Liver (tissue), 9 donors: ENCODE data around the gene ZNF836. TPM values are rescaled to one million over a fixed set of nuclear protein-coding genes. Genes with fewer than 3 reads are reported as not detected.

Experiments
- DNase-seq: peaks from one replicate; pipeline ENCODE4 v3.0.0-alpha.2; 2017; ENCODE audit warnings: low spot score
- H3K27ac ChIP-seq, 2 donors: one replicate each; pipeline ENCODE4 v1.7.0; 2013; ENCODE audit warnings: inconsistent platforms in 2 of 2, low read length in 2 of 2, control low read depth in 1 of 2, low read depth in 1 of 2, mild to moderate bottlenecking in 1 of 2
- H3K27me3 ChIP-seq, 4 donors: one replicate each; pipeline versions ENCODE4 v1.6.1 to v1.7.0; 2013; ENCODE audit warnings: low read length in 3 of 4, inconsistent platforms in 1 of 4, mild to moderate bottlenecking in 1 of 4, moderate library complexity in 1 of 4; ENCODE audit not compliant: control insufficient read depth in 4 of 4, insufficient read depth in 4 of 4
- H3K36me3 ChIP-seq, 4 donors: one replicate each; pipeline versions ENCODE4 v1.6.1 to v1.7.0; 2013; ENCODE audit warnings: low read length in 3 of 4, mild to moderate bottlenecking in 3 of 4, low read depth in 1 of 4, moderate library complexity in 1 of 4; ENCODE audit not compliant: control insufficient read depth in 4 of 4, insufficient read depth in 3 of 4
- H3K4me1 ChIP-seq, 4 donors: one replicate each; pipeline versions ENCODE4 v1.6.1 to v1.7.0; 2013; ENCODE audit warnings: low read length in 3 of 4, mild to moderate bottlenecking in 3 of 4, moderate library complexity in 1 of 4; ENCODE audit not compliant: control insufficient read depth in 4 of 4, insufficient read depth in 4 of 4
- H3K4me3 ChIP-seq, 3 donors: one replicate each; pipeline versions ENCODE4 v1.6.1 to v1.7.0; 2013; ENCODE audit warnings: low read length in 3 of 3, control low read depth in 1 of 3, low read depth in 1 of 3, mild to moderate bottlenecking in 1 of 3
- H3K9ac ChIP-seq, 2 donors: one replicate each; pipeline ENCODE4 v1.7.0; 2013; ENCODE audit warnings: low read length in 2 of 2, mild to moderate bottlenecking in 2 of 2, moderate library complexity in 2 of 2, control low read depth in 1 of 2, low read depth in 1 of 2
- H3K9me3 ChIP-seq, 4 donors: one replicate each; pipeline versions ENCODE4 v1.6.1 to v1.7.0; 2013; ENCODE audit warnings: low read length in 3 of 4; ENCODE audit not compliant: control insufficient read depth in 4 of 4
- EGR1 ChIP-seq, 2 donors: IDR thresholded peaks; 2 replicates each; pipeline ENCODE4 v1.6.1; 2016 to 2018; ENCODE audit warnings: antibody characterized with exemption in 2 of 2, low read depth in 2 of 2
- FOXA1 ChIP-seq: IDR thresholded peaks from 2 replicates; pipeline ENCODE4 v1.6.1; 2016; ENCODE audit warnings: antibody characterized with exemption
- FOXA2 ChIP-seq: IDR thresholded peaks from 2 replicates; pipeline ENCODE4 v1.6.1; 2016; ENCODE audit warnings: antibody characterized with exemption
- GABPA ChIP-seq, 2 donors: IDR thresholded peaks in 1 of 2; conservative IDR thresholded peaks in 1 of 2; 2 replicates each; pipeline ENCODE4 v1.6.1; 2016; ENCODE audit warnings: antibody characterized with exemption in 2 of 2, mild to moderate bottlenecking in 1 of 2, moderate library complexity in 1 of 2
- JUND ChIP-seq, 2 donors: IDR thresholded peaks; 2 replicates each; pipeline ENCODE4 v1.6.1; 2016; ENCODE audit warnings: antibody characterized with exemption in 2 of 2
- NR2F2 ChIP-seq: IDR thresholded peaks from 2 replicates; pipeline ENCODE4 v1.6.1; 2016; ENCODE audit warnings: antibody characterized with exemption
- RAD21 ChIP-seq, 2 donors: IDR thresholded peaks; 2 replicates each; pipeline ENCODE4 v1.6.1; 2016; ENCODE audit warnings: antibody characterized with exemption in 2 of 2, mild to moderate bottlenecking in 2 of 2
- RXRA ChIP-seq, 2 donors: IDR thresholded peaks; 2 replicates each; pipeline ENCODE4 v1.6.1; 2017 to 2018; ENCODE audit warnings: antibody characterized with exemption in 2 of 2, mild to moderate bottlenecking in 1 of 2
- SP1 ChIP-seq: IDR thresholded peaks from 2 replicates; pipeline ENCODE4 v1.6.1; 2018; ENCODE audit warnings: antibody characterized with exemption, mild to moderate bottlenecking
- TAF1 ChIP-seq: conservative IDR thresholded peaks from 2 replicates; pipeline ENCODE4 v1.6.1; 2016; ENCODE audit warnings: antibody characterized with exemption, mild to moderate bottlenecking
- YY1 ChIP-seq: IDR thresholded peaks from 2 replicates; pipeline ENCODE4 v1.6.1; 2016; ENCODE audit warnings: antibody characterized with exemption, mild to moderate bottlenecking
- WGBS: extraction: QIAGEN DNeasy Blood & Tissue Kit; methylation state at CpG from one replicate; pipeline ENCODE4 v1.1.7; 2013; 5-methylcytosine and 5-hydroxymethylcytosine counted together
- polyA plus RNA-seq, 2 donors: library from polyadenylated mRNA; stranded (reverse) in 1 of 2; unstranded in 1 of 2; fragments of 200-250 nt in 1 of 2; fragments of >200 nt in 1 of 2; fragmentation: Nextera tagmentation in 1 of 2; extraction: Ambion mirVana in 1 of 2; gene quantifications; one replicate each; pipeline versions ENCODE4 v1.2.1 to v1.2.3, GENCODE V29; 2013 to 2015
- total RNA-seq, 2 donors: library from RNA; depleted of rRNA; stranded (reverse); fragments of >200 nt; gene quantifications; one replicate each; pipeline ENCODE4 v1.2.3, GENCODE V29; 2014
- TF ChIP-seq, protein P1 (sequence below): IDR thresholded peaks from 2 replicates; pipeline ENCODE4 v1.6.1; 2016; ENCODE audit warnings: antibody characterized with exemption, mild to moderate bottlenecking
- TF ChIP-seq, protein P2 (sequence below): IDR thresholded peaks from 2 replicates; pipeline ENCODE4 v1.6.1; 2016; ENCODE audit warnings: antibody characterized with exemption
- TF ChIP-seq, protein P3 (sequence below): IDR thresholded peaks from 2 replicates; pipeline ENCODE4 v1.6.1; 2016; ENCODE audit warnings: antibody characterized with exemption
- TF ChIP-seq, protein P4 (sequence below): IDR thresholded peaks from 2 replicates; pipeline ENCODE4 v1.6.1; 2016; ENCODE audit warnings: antibody characterized with exemption
- donor health status: healthy.
- donor health status: healthy.
- donor health status: healthy.
- donor health status: healthy.
- donor health status: healthy.

The ZNF836 gene
- total and polyA plus RNA-seq, 4 donors: 0.85 to 3.1 (median 1.8) TPM

DNA sequence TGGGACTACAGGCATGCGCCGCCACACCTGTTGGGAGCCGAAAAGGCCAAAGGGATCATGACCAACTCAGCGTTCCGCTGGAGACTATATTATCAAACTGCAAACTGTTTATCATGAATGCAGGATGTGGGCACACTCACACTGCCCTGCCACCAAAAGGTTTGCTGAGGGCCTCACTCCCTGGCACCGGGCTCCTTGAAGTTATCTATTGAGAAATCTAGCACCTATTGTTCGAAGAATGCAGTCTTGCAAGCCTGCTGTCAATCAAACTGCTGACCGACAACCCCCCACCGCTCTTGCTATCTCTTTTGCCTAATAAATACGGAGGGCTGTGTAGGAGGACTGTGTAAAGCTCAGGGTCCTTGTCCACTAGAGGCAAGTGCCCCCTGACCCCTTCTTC is 5.2 kb upstream of the ZNF836 start:
- peaks cover 0 to 5% (median 1%) of the 10 kb centered on the region in 4 donors for H3K4me1 ChIP-seq
- H3K36me3 ChIP-seq: no peaks in the 10 kb centered on the region
- DNase-seq: no peak
- H3K9me3 ChIP-seq: peaks cover 0 to 6% (median 0%) of the 10 kb centered on the region in 4 donors
- WGBS: 56% methylated on average over 10 of the region's 10 CpGs
- H3K27ac ChIP-seq: no peak overlapping the region
- no peak for TF ChIP-seq EGR1 (IDR thresholded peaks at IDR 0.05; ENCODE audit: low read depth in 2 of 2)
- TF ChIP-seq FOXA2: no peak
- no peak for TF ChIP-seq TAF1
- H3K27me3 ChIP-seq: no peaks in the 10 kb centered on the region
- no peak overlapping the region for H3K9ac ChIP-seq
- H3K4me3 ChIP-seq: no peak overlapping the region

DNA sequence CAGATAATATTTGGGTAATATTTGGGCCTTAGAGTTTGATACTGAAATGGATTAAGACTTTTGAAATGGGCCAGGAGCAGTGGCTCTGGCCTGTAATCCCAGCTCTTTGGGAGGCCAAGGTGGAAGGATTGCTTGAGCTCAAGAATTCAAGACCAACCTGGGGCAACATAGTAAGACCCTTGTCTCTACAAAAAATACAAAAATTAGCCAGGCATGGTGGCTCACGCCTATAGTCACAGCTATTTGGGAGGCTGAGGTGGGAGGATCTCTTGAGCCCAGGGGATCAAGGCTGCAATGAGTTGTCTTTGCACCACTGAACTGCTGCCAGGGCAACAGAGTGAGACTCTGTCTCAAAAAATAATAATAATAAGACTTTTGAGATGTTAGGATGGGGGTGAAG is 926 bp upstream of the ZNF836 start:
- no peak for DNase-seq
- 95% methylated on average over 1 of the region's 1 CpG for WGBS
- Histone ChIP-seq H3K27ac (no peak overlapping the region), H3K4me3 (no peak overlapping the region), H3K36me3 (peaks cover 0 to 15% (median 12%) of the 10 kb centered on the region in 4 donors), H3K9me3 (peaks cover 0 to 9% (median 3%) of the 10 kb centered on the region in 4 donors), H3K4me1 (peaks cover 0 to 11% (median 7%) of the 10 kb centered on the region in 4 donors), H3K9ac (no peak overlapping the region), H3K27me3 (no peaks in the 10 kb centered on the region)
- TF ChIP-seq, protein P1, sequence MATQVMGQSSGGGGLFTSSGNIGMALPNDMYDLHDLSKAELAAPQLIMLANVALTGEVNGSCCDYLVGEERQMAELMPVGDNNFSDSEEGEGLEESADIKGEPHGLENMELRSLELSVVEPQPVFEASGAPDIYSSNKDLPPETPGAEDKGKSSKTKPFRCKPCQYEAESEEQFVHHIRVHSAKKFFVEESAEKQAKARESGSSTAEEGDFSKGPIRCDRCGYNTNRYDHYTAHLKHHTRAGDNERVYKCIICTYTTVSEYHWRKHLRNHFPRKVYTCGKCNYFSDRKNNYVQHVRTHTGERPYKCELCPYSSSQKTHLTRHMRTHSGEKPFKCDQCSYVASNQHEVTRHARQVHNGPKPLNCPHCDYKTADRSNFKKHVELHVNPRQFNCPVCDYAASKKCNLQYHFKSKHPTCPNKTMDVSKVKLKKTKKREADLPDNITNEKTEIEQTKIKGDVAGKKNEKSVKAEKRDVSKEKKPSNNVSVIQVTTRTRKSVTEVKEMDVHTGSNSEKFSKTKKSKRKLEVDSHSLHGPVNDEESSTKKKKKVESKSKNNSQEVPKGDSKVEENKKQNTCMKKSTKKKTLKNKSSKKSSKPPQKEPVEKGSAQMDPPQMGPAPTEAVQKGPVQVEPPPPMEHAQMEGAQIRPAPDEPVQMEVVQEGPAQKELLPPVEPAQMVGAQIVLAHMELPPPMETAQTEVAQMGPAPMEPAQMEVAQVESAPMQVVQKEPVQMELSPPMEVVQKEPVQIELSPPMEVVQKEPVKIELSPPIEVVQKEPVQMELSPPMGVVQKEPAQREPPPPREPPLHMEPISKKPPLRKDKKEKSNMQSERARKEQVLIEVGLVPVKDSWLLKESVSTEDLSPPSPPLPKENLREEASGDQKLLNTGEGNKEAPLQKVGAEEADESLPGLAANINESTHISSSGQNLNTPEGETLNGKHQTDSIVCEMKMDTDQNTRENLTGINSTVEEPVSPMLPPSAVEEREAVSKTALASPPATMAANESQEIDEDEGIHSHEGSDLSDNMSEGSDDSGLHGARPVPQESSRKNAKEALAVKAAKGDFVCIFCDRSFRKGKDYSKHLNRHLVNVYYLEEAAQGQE: no peak
- TF ChIP-seq, protein P2, sequence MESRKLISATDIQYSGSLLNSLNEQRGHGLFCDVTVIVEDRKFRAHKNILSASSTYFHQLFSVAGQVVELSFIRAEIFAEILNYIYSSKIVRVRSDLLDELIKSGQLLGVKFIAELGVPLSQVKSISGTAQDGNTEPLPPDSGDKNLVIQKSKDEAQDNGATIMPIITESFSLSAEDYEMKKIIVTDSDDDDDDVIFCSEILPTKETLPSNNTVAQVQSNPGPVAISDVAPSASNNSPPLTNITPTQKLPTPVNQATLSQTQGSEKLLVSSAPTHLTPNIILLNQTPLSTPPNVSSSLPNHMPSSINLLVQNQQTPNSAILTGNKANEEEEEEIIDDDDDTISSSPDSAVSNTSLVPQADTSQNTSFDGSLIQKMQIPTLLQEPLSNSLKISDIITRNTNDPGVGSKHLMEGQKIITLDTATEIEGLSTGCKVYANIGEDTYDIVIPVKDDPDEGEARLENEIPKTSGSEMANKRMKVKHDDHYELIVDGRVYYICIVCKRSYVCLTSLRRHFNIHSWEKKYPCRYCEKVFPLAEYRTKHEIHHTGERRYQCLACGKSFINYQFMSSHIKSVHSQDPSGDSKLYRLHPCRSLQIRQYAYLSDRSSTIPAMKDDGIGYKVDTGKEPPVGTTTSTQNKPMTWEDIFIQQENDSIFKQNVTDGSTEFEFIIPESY: no peak
- TF ChIP-seq JUND (IDR thresholded peaks at IDR 0.05): no peak
- no peak for TF ChIP-seq YY1
- TF ChIP-seq NR2F2: no peak

DNA sequence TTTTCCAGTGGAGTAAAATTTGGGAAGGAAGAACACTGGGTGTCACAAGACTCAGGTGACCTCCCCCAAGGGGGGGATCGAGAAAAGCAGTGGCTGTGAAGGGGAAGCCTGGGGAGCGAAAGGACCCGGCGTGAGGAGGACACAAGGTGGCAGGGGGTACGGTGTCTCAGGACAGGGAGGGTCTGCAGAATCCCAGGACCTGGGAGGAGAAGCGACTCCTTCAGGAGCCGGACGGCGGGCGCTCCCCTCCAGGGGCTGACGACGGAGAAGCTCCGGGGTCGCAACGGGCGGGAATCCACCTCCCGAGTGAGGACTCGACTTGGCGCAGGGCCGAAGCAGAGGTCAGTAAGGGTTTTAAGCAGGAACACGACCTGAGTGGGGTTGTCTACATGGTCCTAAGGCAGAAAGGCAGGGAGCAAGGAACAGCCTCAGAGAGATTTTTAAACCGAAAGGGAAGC is 529 bp downstream of the ZNF836 start:
- TF ChIP-seq RAD21 (IDR thresholded peaks at IDR 0.05): no peak
- no peak for TF ChIP-seq TAF1
- TF ChIP-seq, protein P1: no peak
- TF ChIP-seq, protein P2: no peak
- TF ChIP-seq YY1: no peak
- no peak for TF ChIP-seq RXRA (IDR thresholded peaks at IDR 0.05)
- TF ChIP-seq SP1: no peak
- TF ChIP-seq FOXA1: no peak
- TF ChIP-seq JUND (IDR thresholded peaks at IDR 0.05): no peak
- no peak for TF ChIP-seq GABPA (IDR thresholded peaks at IDR 0.05 in 1 of 2, conservative IDR thresholded peaks at IDR 0.05 in 1 of 2)
- TF ChIP-seq, protein P3, sequence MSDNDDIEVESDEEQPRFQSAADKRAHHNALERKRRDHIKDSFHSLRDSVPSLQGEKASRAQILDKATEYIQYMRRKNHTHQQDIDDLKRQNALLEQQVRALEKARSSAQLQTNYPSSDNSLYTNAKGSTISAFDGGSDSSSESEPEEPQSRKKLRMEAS: no peak
- no peak for TF ChIP-seq FOXA2
- TF ChIP-seq, protein P4, sequence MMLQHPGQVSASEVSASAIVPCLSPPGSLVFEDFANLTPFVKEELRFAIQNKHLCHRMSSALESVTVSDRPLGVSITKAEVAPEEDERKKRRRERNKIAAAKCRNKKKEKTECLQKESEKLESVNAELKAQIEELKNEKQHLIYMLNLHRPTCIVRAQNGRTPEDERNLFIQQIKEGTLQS: no peak
- TF ChIP-seq NR2F2: no peak
- Histone ChIP-seq H3K4me1 (peaks cover 0 to 11% (median 7%) of the 10 kb centered on the region in 4 donors), H3K4me3 (peak overlapping the region; percentile 85 to 100 (median 97)), H3K27ac (peak overlapping the region; percentile 73 to 79), H3K36me3 (peaks cover 0 to 18% (median 14%) of the 10 kb centered on the region in 4 donors), H3K9me3 (peaks cover 0 to 9% (median 3%) of the 10 kb centered on the region in 4 donors), H3K27me3 (no peaks in the 10 kb centered on the region), H3K9ac (peak overlapping the region; percentile 90 to 95)
- WGBS: under 1% methylated on average over 22 of the region's 22 CpGs
- no peak for DNase-seq
